Measurements from ENCODE around the gene PBX1. TPM values are rescaled to one million over a fixed set of nuclear protein-coding genes. Genes with fewer than 3 reads are reported as not detected.

PBX1 gene
- total RNA-seq: under 1 TPM; 0.13 to 0.16 TPM
- 0.05 TPM for polyA plus RNA-seq

DNA sequence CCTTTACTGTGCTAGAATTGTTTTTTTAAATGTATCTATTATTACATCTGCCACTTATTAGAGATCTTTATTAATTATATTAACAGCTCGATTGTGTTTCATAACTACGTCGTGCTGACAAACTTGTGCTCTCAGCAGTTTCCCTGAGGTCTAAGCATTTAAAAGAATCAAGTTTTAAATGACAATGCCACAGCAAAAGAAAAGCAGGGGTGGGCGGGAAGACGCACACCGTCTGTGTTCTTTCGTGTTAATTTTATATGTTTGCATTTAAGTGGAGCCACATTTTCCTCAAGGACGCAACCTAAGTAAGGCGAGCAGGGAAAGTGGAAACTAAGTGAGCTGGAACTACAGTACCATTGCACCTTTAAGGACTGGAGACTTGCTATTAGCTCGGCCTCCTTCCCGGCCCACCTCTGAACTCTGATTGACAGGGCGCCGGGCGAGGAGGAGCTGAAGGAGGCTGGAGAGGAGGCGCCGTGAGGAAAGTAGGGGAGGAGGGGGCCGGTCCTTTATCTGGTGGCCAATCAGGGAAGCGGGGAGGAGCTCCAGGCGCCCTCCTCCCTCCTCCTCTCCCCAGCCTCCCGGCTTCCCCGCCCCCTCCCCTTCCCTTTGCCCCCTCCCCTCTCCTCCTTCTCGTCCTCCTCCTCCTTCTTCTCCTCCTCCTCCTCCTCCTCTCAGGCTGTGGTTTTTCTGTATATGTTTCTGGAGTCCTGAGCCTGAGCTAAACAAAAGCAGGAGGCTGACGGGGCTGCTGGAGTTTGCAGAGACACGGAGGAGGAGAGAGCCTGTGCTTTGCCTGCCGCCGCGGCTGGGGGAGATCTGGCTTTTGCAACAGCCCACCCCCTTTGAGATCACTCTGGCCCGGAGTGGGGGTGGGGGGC, at the start of gene PBX1:
PBX1 (plus strand) TSS at position 724 of the 881 bp plus-strand sequence.
- ChIA-PET CTCF (no interaction called here), POLR2A (no interaction called here)
- DNase-seq: peak; percentile 33 to 77 (median 59)
- Histone ChIP-seq H3K4me1 (ENCODE audit: insufficient read depth, low read length) (peaks cover 9% of the 10 kb centered on the region), H3K36me3 (ENCODE audit: insufficient read depth, low read length) (no peaks in the 10 kb centered on the region), H3K9me3 (ENCODE audit: low read length) (no peaks in the 10 kb centered on the region), H3K27me3 (ENCODE audit: insufficient read depth, low read length, poor library complexity, severe bottlenecking) (no peaks in the 10 kb centered on the region), H3K27ac (ENCODE audit: low read depth, low read length) (no peak within 1 kb of the TSS), H3K4me3 (ENCODE audit: low read length) (peak within 1 kb of the TSS; percentile 31)
- Mint-ChIP-seq H3K27ac (peak within 1 kb of the TSS in 3 of 8 donors; percentile 24 to 47 (median 38)), H3K4me1 (peaks cover 2 to 11% (median 10%) of the 10 kb centered on the region in 3 donors), H3K36me3 (no peaks in the 10 kb centered on the region), H3K27me3 (peaks cover 17 to 31% of the 10 kb centered on the region in 2 donors), H3K4me3 (peak within 1 kb of the TSS; percentile 49 to 88 (median 77)), H3K9me3 (peaks cover 0 to 8% (median 4%) of the 10 kb centered on the region in 5 donors)

DNA sequence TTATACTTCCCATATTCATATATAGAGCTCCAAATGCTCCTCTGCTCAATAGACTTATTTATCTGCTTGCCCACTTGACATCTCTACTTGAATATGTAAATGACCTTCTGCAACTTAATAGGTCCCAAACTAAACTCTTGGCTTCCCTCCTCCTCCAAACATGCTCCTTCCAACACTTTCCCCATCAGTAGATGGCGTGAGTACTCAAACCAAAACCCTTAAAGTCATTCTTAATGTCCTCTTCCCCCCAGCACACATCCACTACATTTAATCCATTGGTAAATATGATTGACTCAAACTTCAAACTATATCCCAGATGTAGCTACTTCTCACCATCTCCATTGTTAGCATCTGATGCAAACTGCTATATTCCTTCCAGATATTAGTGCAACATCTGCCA, 48.5 kb upstream of the PBX1 start:
- ChIA-PET CTCF (no interaction called here), POLR2A (no interaction called here)
- H3K9me3 ChIP-seq (ENCODE audit: low read length): no peaks in the 10 kb centered on the region
- H3K36me3 ChIP-seq (ENCODE audit: insufficient read depth, low read length): no peaks in the 10 kb centered on the region
- no peak overlapping the region for H3K27ac Mint-ChIP-seq
- H3K27me3 Mint-ChIP-seq: no peaks in the 10 kb centered on the region
- DNase-seq: no peak
- H3K27me3 ChIP-seq (ENCODE audit: insufficient read depth, low read length, poor library complexity, severe bottlenecking): no peaks in the 10 kb centered on the region
- H3K9me3 Mint-ChIP-seq: peaks cover 0 to 9% (median 4%) of the 10 kb centered on the region in 5 donors
- no peak overlapping the region for H3K4me3 ChIP-seq (ENCODE audit: low read length)
- no peak overlapping the region for H3K27ac ChIP-seq (ENCODE audit: low read depth, low read length)
- no peaks in the 10 kb centered on the region for H3K4me1 Mint-ChIP-seq
- no peak overlapping the region for H3K4me3 Mint-ChIP-seq
- no peaks in the 10 kb centered on the region for H3K4me1 ChIP-seq (ENCODE audit: insufficient read depth, low read length)
- H3K36me3 Mint-ChIP-seq: no peaks in the 10 kb centered on the region

GRCh38 chr1:164511001-164511705, 47.8 kb upstream of the PBX1 start:
- no peaks in the 10 kb centered on the region for H3K36me3 Mint-ChIP-seq

DNA sequence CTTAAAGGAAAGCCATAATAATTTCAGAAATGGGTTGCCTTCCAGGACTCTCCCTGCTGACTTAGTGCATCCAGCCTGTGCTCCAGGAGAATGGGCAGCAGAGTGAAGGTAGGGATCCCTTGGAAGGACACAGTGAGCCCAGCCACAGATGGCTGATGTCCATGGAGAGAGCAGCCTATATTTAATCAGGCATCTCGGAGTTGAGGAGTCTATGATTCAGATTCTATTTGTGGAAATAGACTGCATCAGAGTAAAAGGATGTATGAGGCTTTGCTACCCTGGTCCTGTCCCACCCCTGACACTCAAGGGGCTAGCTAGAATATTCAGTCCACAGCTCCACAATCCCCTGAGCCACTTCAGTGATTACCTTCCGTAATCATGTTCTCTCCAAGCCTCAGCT, 43.8 kb upstream of the PBX1 start:
- H3K9me3 ChIP-seq (ENCODE audit: low read length): no peaks in the 10 kb centered on the region
- H3K27ac ChIP-seq (ENCODE audit: low read depth, low read length): no peak overlapping the region
- H3K4me3 ChIP-seq (ENCODE audit: low read length): no peak overlapping the region
- Mint-ChIP-seq H3K4me1 (no peaks in the 10 kb centered on the region), H3K27ac (no peak overlapping the region), H3K36me3 (no peaks in the 10 kb centered on the region), H3K27me3 (no peaks in the 10 kb centered on the region), H3K9me3 (peaks cover 2 to 5% (median 4%) of the 10 kb centered on the region in 5 donors), H3K4me3 (no peak overlapping the region)
- no peaks in the 10 kb centered on the region for H3K27me3 ChIP-seq (ENCODE audit: insufficient read depth, low read length, poor library complexity, severe bottlenecking)
- no peak for DNase-seq
- no peaks in the 10 kb centered on the region for H3K4me1 ChIP-seq (ENCODE audit: insufficient read depth, low read length)
- no peaks in the 10 kb centered on the region for H3K36me3 ChIP-seq (ENCODE audit: insufficient read depth, low read length)
- ChIA-PET CTCF (interaction anchor here (1.2 kb wide), 1 partner anchor 19 kb away, joined by 3 read pairs; no protein-coding TSS in a partner anchor), POLR2A (no interaction called here)

More at GRCh38 chr1:164511001-164511705, 47.8 kb upstream of the PBX1 start:
- POLR2A ChIA-PET: no interaction called here
- DNase-seq: no peak
- Histone ChIP-seq H3K4me1 (ENCODE audit: insufficient read depth, low read length) (no peaks in the 10 kb centered on the region), H3K27me3 (ENCODE audit: insufficient read depth, low read length, poor library complexity, severe bottlenecking) (no peaks in the 10 kb centered on the region), H3K27ac (ENCODE audit: low read depth, low read length) (no peak overlapping the region), H3K36me3 (ENCODE audit: insufficient read depth, low read length) (no peaks in the 10 kb centered on the region), H3K9me3 (ENCODE audit: low read length) (no peaks in the 10 kb centered on the region), H3K4me3 (ENCODE audit: low read length) (no peak overlapping the region)
- CTCF ChIA-PET: no interaction called here
- Mint-ChIP-seq H3K4me3 (no peak overlapping the region), H3K27me3 (no peaks in the 10 kb centered on the region), H3K4me1 (no peaks in the 10 kb centered on the region), H3K27ac (no peak overlapping the region), H3K9me3 (peaks cover 0 to 6% (median 4%) of the 10 kb centered on the region in 5 donors)

GRCh38 chr1:164515711-164516331, 43.2 kb upstream of the PBX1 start:
- H3K36me3 ChIP-seq (ENCODE audit: insufficient read depth, low read length): no peaks in the 10 kb centered on the region
- ChIA-PET CTCF (no interaction called here), POLR2A (no interaction called here)
- H3K9me3 Mint-ChIP-seq: peaks cover 2 to 7% (median 4%) of the 10 kb centered on the region in 5 donors
- H3K4me3 Mint-ChIP-seq: no peak overlapping the region
- no peaks in the 10 kb centered on the region for H3K27me3 Mint-ChIP-seq
- H3K9me3 ChIP-seq (ENCODE audit: low read length): no peaks in the 10 kb centered on the region
- no peaks in the 10 kb centered on the region for H3K36me3 Mint-ChIP-seq
- no peak for DNase-seq
- peak overlapping the region in 1 of 8 donors; percentile 28 for H3K27ac Mint-ChIP-seq
- H3K4me1 ChIP-seq (ENCODE audit: insufficient read depth, low read length): no peaks in the 10 kb centered on the region
- H3K4me3 ChIP-seq (ENCODE audit: low read length): no peak overlapping the region
- H3K27ac ChIP-seq (ENCODE audit: low read depth, low read length): no peak overlapping the region
- no peaks in the 10 kb centered on the region for H3K4me1 Mint-ChIP-seq
- H3K27me3 ChIP-seq (ENCODE audit: insufficient read depth, low read length, poor library complexity, severe bottlenecking): no peaks in the 10 kb centered on the region

GRCh38 chr1:164516591-164516990, 42.4 kb upstream of the PBX1 start:
- Mint-ChIP-seq H3K4me1 (no peaks in the 10 kb centered on the region), H3K4me3 (no peak overlapping the region), H3K36me3 (no peaks in the 10 kb centered on the region), H3K9me3 (peaks cover 2 to 7% (median 5%) of the 10 kb centered on the region in 5 donors), H3K27me3 (no peaks in the 10 kb centered on the region), H3K27ac (no peak overlapping the region)
- Histone ChIP-seq H3K4me1 (ENCODE audit: insufficient read depth, low read length) (no peaks in the 10 kb centered on the region), H3K27ac (ENCODE audit: low read depth, low read length) (no peak overlapping the region), H3K4me3 (ENCODE audit: low read length) (no peak overlapping the region), H3K36me3 (ENCODE audit: insufficient read depth, low read length) (no peaks in the 10 kb centered on the region), H3K27me3 (ENCODE audit: insufficient read depth, low read length, poor library complexity, severe bottlenecking) (no peaks in the 10 kb centered on the region), H3K9me3 (ENCODE audit: low read length) (no peaks in the 10 kb centered on the region)
- no peak for DNase-seq
- ChIA-PET CTCF (no interaction called here), POLR2A (no interaction called here)

- Mint-ChIP-seq H3K36me3 (no peaks in the 10 kb centered on the region), H3K27me3 (peaks cover 0 to 2% of the 10 kb centered on the region in 2 donors), H3K4me1 (no peaks in the 10 kb centered on the region), H3K4me3 (no peak overlapping the region), H3K27ac (no peak overlapping the region), H3K9me3 (peaks cover 2 to 7% (median 5%) of the 10 kb centered on the region in 5 donors)
- CTCF ChIA-PET: no interaction called here
- H3K4me3 ChIP-seq (ENCODE audit: low read length): no peak overlapping the region
- no peak overlapping the region for H3K27ac ChIP-seq (ENCODE audit: low read depth, low read length)
- no peaks in the 10 kb centered on the region for H3K4me1 ChIP-seq (ENCODE audit: insufficient read depth, low read length)
- POLR2A ChIA-PET: no interaction called here
- H3K9me3 ChIP-seq (ENCODE audit: low read length): no peaks in the 10 kb centered on the region
- H3K27me3 ChIP-seq (ENCODE audit: insufficient read depth, low read length, poor library complexity, severe bottlenecking): no peaks in the 10 kb centered on the region
- no peak for DNase-seq
- no peaks in the 10 kb centered on the region for H3K36me3 ChIP-seq (ENCODE audit: insufficient read depth, low read length)
Measured at GRCh38 chr1:164518692-164519332, 40.2 kb upstream of the PBX1 start.

Measured in CD8-positive, alpha-beta memory T cell (primary cell).